Sigmoid colon (tissue), 7 donors: ENCODE results near the gene TOP3A. TPM values are rescaled to one million over a fixed set of nuclear protein-coding genes. Genes with fewer than 3 reads are reported as not detected.

Source experiments
- DNase-seq: peaks from one replicate; pipeline ENCODE4 v3.0.0-alpha.2; 2019
- H3K27ac ChIP-seq, 4 donors: fragments of 200-600 bp; sonication (generic); one replicate each; pipeline ENCODE4 v1.5.1; 2016 to 2019; ENCODE audit warnings: mild to moderate bottlenecking in 1 of 4
- H3K27me3 ChIP-seq, 3 donors: fragments of 200-600 bp; sonication (generic); one replicate each; pipeline ENCODE4 v1.5.1; 2019; ENCODE audit warnings: mild to moderate bottlenecking in 1 of 3
- H3K36me3 ChIP-seq, 4 donors: fragments of 200-600 bp; sonication (generic); one replicate each; pipeline ENCODE4 v1.5.1; 2016 to 2019
- H3K4me1 ChIP-seq, 4 donors: fragments of 200-600 bp; sonication (generic); one replicate each; pipeline ENCODE4 v1.5.1; 2017 to 2019
- H3K4me3 ChIP-seq, 4 donors: fragments of 200-600 bp; sonication (generic); one replicate each; pipeline ENCODE4 v1.5.1; 2017 to 2019; ENCODE audit warnings: mild to moderate bottlenecking in 2 of 4, moderate library complexity in 1 of 4
- H3K9me3 ChIP-seq, 4 donors: fragments of 200-600 bp in 3 of 4; sonication (generic) in 3 of 4; one replicate each; pipeline versions ENCODE4 v1.5.1 to v1.6.1; 2013 to 2019
- CTCF ChIP-seq, 4 experiments: fragments of 450-650 bp in 3 of 4; fragments of 200-600 bp in 1 of 4; IDR thresholded peaks; one replicate each; pipeline ENCODE4 v1.5.1; 2016 to 2019; ENCODE audit warnings: antibody characterized with exemption in 4 of 4, mild to moderate bottlenecking in 3 of 4, moderate library complexity in 2 of 4
- EP300 ChIP-seq, 4 donors: sonication (generic); formaldehyde crosslinking; IDR thresholded peaks; one replicate each; pipeline ENCODE4 v1.6.1; 2017; ENCODE audit warnings: antibody characterized with exemption in 4 of 4
- POLR2A ChIP-seq, 2 donors: fragments of 450-650 bp; IDR thresholded peaks; one replicate each; pipeline ENCODE4 v1.6.1; 2016; ENCODE audit warnings: antibody characterized with exemption in 2 of 2, mild to moderate bottlenecking in 2 of 2, moderate library complexity in 2 of 2
- POLR2AphosphoS5 ChIP-seq, 4 donors: sonication (generic); formaldehyde crosslinking; IDR thresholded peaks; one replicate each; pipeline ENCODE4 v1.6.1; 2017; ENCODE audit warnings: antibody characterized with exemption in 4 of 4
- WGBS, 2 donors: extraction: QIAGEN DNeasy Blood & Tissue Kit; methylation state at CpG; one replicate each; pipeline ENCODE4 v1.1.7; 2013; 5-methylcytosine and 5-hydroxymethylcytosine counted together
- intact Hi-C: fragments of 100-400 bp; cut with DNase I; formaldehyde crosslinking; loops from one replicate; pipeline ENCODE4 v1.15.1; 2023
- polyA plus RNA-seq, 3 donors: library from polyadenylated mRNA; stranded (reverse); fragments of 200-250 nt; gene quantifications; one replicate each; pipeline ENCODE4 v1.2.3, GENCODE V29; 2013
- total RNA-seq, 4 donors: library from RNA; depleted of rRNA; stranded (reverse); fragments of >200 nt; gene quantifications; one replicate each; pipeline ENCODE4 v1.1.0, GENCODE V29; 2016
- donor health status: healthy with polysubstance abuse.
- donor health status: Bipolar disorder and iron deficiency.
- donor health status: healthy.

The TOP3A gene
- total and polyA plus RNA-seq, 7 donors: 5.4 to 42.4 (median 22.1) TPM

- TF ChIP-seq POLR2AphosphoS5 (IDR thresholded peaks at IDR 0.05) (no peak), CTCF (IDR thresholded peaks at IDR 0.05) (no peak), EP300 (IDR thresholded peaks at IDR 0.05) (no peak), POLR2A (IDR thresholded peaks at IDR 0.05) (no peak)
- H3K36me3 ChIP-seq: peaks cover 0 to 77% (median 22%) of the 10 kb centered on the region in 4 donors
- no peaks in the 10 kb centered on the region for H3K27me3 ChIP-seq
- no peaks in the 10 kb centered on the region for H3K9me3 ChIP-seq
- no peak overlapping the region for H3K4me3 ChIP-seq
- DNase-seq: no peak
- H3K4me1 ChIP-seq: no peaks in the 10 kb centered on the region
- H3K27ac ChIP-seq: no peak overlapping the region
- intact Hi-C loops: no loop called here
- 94 to 96% methylated on average over 19 of the region's 19 CpGs for WGBS, 2 donors
Measured at GRCh38 chr17:18240449-18240848, 74.3 kb downstream of the TOP3A start.

- H3K27ac ChIP-seq: no peak overlapping the region
- H3K27me3 ChIP-seq: no peaks in the 10 kb centered on the region
- no peaks in the 10 kb centered on the region for H3K4me1 ChIP-seq
- no peak for TF ChIP-seq EP300 (IDR thresholded peaks at IDR 0.05)
- no peak for TF ChIP-seq POLR2AphosphoS5 (IDR thresholded peaks at IDR 0.05)
- TF ChIP-seq CTCF (IDR thresholded peaks at IDR 0.05): no peak
- TF ChIP-seq POLR2A (IDR thresholded peaks at IDR 0.05): no peak
- WGBS, 2 donors: 93 to 94% methylated on average over 18 of the region's 18 CpGs
- no peaks in the 10 kb centered on the region for H3K9me3 ChIP-seq
- peaks cover 0 to 77% (median 25%) of the 10 kb centered on the region in 4 donors for H3K36me3 ChIP-seq
- intact Hi-C loops: no loop called here
- no peak overlapping the region for H3K4me3 ChIP-seq
- no peak for DNase-seq
Measured at GRCh38 chr17:18238299-18238698, 76.5 kb downstream of the TOP3A start.

- no peaks in the 10 kb centered on the region for H3K9me3 ChIP-seq
- WGBS, 2 donors: 93% methylated on average over 20 of the region's 20 CpGs
- intact Hi-C loops: no loop called here
- no peak overlapping the region for H3K4me3 ChIP-seq
- H3K27me3 ChIP-seq: no peaks in the 10 kb centered on the region
- H3K4me1 ChIP-seq: no peaks in the 10 kb centered on the region
- H3K27ac ChIP-seq: no peak overlapping the region
- TF ChIP-seq CTCF (IDR thresholded peaks at IDR 0.05) (no peak), POLR2A (IDR thresholded peaks at IDR 0.05) (no peak), EP300 (IDR thresholded peaks at IDR 0.05) (no peak), POLR2AphosphoS5 (IDR thresholded peaks at IDR 0.05) (no peak)
- DNase-seq: no peak
- peaks cover 0 to 77% (median 25%) of the 10 kb centered on the region in 4 donors for H3K36me3 ChIP-seq
Measured at GRCh38 chr17:18237461-18237860, 77.3 kb downstream of the TOP3A start.

- H3K27ac ChIP-seq: no peak overlapping the region
- H3K36me3 ChIP-seq: peaks cover 0 to 71% (median 25%) of the 10 kb centered on the region in 4 donors
- intact Hi-C loops: no loop called here
- 93% methylated on average over 18 of the region's 18 CpGs for WGBS, 2 donors
- no peaks in the 10 kb centered on the region for H3K27me3 ChIP-seq
- no peaks in the 10 kb centered on the region for H3K9me3 ChIP-seq
- DNase-seq: no peak
- no peaks in the 10 kb centered on the region for H3K4me1 ChIP-seq
- TF ChIP-seq POLR2AphosphoS5 (IDR thresholded peaks at IDR 0.05) (no peak), CTCF (IDR thresholded peaks at IDR 0.05) (no peak), EP300 (IDR thresholded peaks at IDR 0.05) (no peak), POLR2A (IDR thresholded peaks at IDR 0.05) (no peak)
- H3K4me3 ChIP-seq: no peak overlapping the region
Measured at GRCh38 chr17:18236494-18236893, 78.3 kb downstream of the TOP3A start.

- no peaks in the 10 kb centered on the region for H3K4me1 ChIP-seq
- H3K36me3 ChIP-seq: peaks cover 0 to 67% (median 25%) of the 10 kb centered on the region in 4 donors
- TF ChIP-seq EP300 (IDR thresholded peaks at IDR 0.05) (no peak), POLR2A (IDR thresholded peaks at IDR 0.05) (no peak), CTCF (IDR thresholded peaks at IDR 0.05) (no peak), POLR2AphosphoS5 (IDR thresholded peaks at IDR 0.05) (no peak)
- no peak overlapping the region for H3K4me3 ChIP-seq
- no peaks in the 10 kb centered on the region for H3K9me3 ChIP-seq
- H3K27me3 ChIP-seq: no peaks in the 10 kb centered on the region
- no peak for DNase-seq
- H3K27ac ChIP-seq: no peak overlapping the region
- intact Hi-C loops: no loop called here
- 83 to 84% methylated on average over 14 of the region's 14 CpGs for WGBS, 2 donors
Measured at GRCh38 chr17:18235743-18236256, 79.0 kb downstream of the TOP3A start.
